ENCODE measurements around the gene LRRC36. TPM values are rescaled to one million over a fixed set of nuclear protein-coding genes. Genes with fewer than 3 reads are reported as not detected.
"Not testable (repeated sequence)": the region's sequence is repeated elsewhere in the genome, so short reads cannot be mapped to it uniquely, and the experiment has no call there.

The LRRC36 gene
- total and polyA plus RNA-seq, 8 donors: 1.3 to 16.4 (median 2.4) TPM

DNA sequence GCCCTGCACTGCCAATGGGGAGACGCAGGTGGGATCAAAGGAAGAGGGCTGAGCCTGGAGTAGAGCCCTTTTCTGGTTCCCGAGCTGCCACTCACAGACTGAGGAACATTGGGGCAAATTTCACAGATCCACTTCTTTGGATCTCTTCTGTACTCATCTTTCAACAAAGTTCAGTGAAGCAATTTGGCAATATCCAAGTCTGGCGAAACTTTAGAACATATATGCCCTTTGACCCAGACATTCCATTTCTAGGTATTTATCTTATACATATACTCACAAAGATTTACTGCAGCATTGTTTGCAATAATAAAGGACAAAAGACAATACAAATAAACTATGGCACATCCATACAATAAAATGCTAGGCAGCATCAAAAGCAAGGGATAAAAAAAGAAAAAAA, 84.7 kb downstream of the LRRC36 start:
- no peaks in the 10 kb centered on the region for H3K9me3 ChIP-seq
- no peak overlapping the region for H3K27ac ChIP-seq
- WGBS, 2 donors: 90% methylated on average over 3 of the region's 3 CpGs
- H3K36me3 ChIP-seq: no peaks in the 10 kb centered on the region
- intact Hi-C loops (cut with DNase I): no loop called here
- no peak for ATAC-seq
- no peak overlapping the region for H3K4me3 ChIP-seq
- no peaks in the 10 kb centered on the region for H3K27me3 ChIP-seq
- no peak for FAIRE-seq
- TF ChIP-seq, protein P1, sequence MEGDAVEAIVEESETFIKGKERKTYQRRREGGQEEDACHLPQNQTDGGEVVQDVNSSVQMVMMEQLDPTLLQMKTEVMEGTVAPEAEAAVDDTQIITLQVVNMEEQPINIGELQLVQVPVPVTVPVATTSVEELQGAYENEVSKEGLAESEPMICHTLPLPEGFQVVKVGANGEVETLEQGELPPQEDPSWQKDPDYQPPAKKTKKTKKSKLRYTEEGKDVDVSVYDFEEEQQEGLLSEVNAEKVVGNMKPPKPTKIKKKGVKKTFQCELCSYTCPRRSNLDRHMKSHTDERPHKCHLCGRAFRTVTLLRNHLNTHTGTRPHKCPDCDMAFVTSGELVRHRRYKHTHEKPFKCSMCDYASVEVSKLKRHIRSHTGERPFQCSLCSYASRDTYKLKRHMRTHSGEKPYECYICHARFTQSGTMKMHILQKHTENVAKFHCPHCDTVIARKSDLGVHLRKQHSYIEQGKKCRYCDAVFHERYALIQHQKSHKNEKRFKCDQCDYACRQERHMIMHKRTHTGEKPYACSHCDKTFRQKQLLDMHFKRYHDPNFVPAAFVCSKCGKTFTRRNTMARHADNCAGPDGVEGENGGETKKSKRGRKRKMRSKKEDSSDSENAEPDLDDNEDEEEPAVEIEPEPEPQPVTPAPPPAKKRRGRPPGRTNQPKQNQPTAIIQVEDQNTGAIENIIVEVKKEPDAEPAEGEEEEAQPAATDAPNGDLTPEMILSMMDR (IDR thresholded peaks at IDR 0.05): no peak
- peaks cover 0 to 7% (median 0%) of the 10 kb centered on the region in 3 donors for H3K4me1 ChIP-seq
- DNase-seq: no peak

DNA sequence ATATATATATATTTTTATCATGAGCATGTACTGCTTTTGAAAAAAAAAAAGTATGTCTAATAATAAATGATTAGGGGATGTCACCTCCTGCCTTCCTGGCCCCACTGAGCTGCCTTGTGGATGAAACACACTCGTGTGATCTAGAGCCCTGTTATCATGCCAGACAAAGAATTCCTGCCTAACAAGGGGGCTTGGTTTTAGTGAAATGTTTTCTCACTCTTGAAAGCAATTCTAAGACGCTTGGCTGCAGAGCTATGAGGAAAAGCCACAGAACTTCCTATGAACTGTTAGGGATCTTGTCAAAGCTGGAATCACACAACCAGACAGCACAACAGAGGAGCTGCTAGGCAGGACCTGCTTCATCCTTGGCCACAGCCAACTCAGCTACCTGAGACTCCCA, 85.7 kb downstream of the LRRC36 start:
- ATAC-seq (no peak), DNase-seq (no peak), FAIRE-seq (no peak)
- intact Hi-C loops (cut with DNase I): no loop called here
- no peaks in the 10 kb centered on the region for H3K36me3 ChIP-seq
- no peak overlapping the region for H3K4me3 ChIP-seq
- 53 to 55% methylated on average over 2 of the region's 2 CpGs for WGBS, 2 donors
- H3K9me3 ChIP-seq: no peaks in the 10 kb centered on the region
- peaks cover 0 to 7% (median 0%) of the 10 kb centered on the region in 3 donors for H3K4me1 ChIP-seq
- H3K27me3 ChIP-seq: no peaks in the 10 kb centered on the region
- TF ChIP-seq, protein P1 (IDR thresholded peaks at IDR 0.05): no peak
- H3K27ac ChIP-seq: no peak overlapping the region

DNA sequence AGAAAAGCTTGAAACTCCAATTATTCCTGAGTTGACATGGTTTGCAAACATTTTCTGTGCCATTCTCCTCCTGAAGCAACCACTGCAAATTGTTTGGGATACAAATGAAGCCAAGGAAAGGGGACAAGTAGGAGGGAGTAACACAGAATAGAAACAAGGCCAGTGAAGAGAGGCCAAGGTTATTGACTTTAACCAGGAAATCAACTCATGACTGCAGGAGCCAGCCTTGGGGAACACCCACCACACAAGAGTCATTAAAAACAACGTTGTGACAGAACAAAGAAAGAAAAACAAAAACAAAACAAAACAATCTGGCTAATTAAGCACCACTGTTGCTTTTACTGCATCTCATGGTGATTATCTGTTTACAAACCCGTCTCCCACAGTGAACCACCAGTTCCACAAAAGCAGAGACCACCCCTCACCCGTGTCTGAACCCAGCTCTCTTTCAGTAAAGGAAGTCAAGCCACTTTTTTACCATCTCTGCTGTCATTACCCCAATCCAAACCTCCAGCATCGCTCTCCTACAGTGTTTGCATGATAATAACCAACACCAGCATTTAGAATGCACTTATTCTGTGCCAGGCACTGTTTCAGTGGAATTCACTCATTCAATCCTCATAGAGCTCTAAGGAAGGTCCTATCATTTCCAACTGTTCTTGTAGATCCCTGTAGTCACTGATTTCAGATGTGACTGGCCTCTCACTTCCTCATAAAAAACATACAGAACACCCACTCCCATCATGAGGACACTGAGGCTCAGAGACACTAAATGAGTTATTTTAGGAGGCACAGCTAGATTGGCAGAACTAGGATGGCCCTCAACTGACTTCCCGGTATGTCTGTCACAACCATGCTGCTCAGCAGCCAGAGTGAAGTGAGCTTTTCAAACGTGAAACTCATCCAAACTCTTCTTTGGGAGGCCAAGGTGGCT, 87.6 kb downstream of the LRRC36 start:
- intact Hi-C loops (cut with DNase I): no loop called here
- WGBS, 2 donors: 62 to 63% methylated on average over 6 of the region's 6 CpGs
- ATAC-seq (peak in 1 of 4 donors; percentile 20), FAIRE-seq (no peak), DNase-seq (no peak)
- no peaks in the 10 kb centered on the region for H3K9me3 ChIP-seq
- H3K27ac ChIP-seq: peak overlapping the region in 2 of 4 donors; percentile 15 to 21
- TF ChIP-seq, protein P1 (IDR thresholded peaks at IDR 0.05): no peak
- no peaks in the 10 kb centered on the region for H3K27me3 ChIP-seq
- H3K4me1 ChIP-seq: peaks cover 0 to 7% (median 0%) of the 10 kb centered on the region in 3 donors
- no peak overlapping the region for H3K4me3 ChIP-seq
- H3K36me3 ChIP-seq: no peaks in the 10 kb centered on the region

DNA sequence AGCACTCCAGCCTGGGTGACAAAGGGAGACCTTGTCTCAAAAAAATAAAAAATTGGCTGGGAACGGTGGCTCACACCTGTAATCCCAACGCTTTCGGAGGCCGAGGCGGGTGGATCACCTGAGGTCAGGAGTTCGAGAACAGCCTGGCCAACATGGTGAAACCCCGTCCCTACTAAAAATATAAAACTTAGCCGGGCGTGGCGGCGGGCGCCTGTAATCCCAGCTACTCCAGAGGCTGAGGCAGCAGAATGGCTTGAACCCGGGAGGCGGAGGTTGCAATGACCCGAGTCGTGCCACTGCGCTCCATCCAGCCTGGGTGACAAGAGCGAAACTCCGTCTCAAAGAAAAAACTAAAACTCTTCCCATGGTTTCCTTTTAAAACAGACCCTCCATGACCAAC, 88.8 kb downstream of the LRRC36 start:
- ATAC-seq; H3K36me3 ChIP-seq; H3K4me1 ChIP-seq; DNase-seq; H3K9me3 ChIP-seq; intact Hi-C loops (cut with DNase I); FAIRE-seq; H3K27me3 ChIP-seq: not testable (repeated sequence)
- H3K4me3 ChIP-seq: peak overlapping the region; percentile 79 to 83 (median 82)
- 90 to 91% methylated on average over 19 of the region's 19 CpGs for WGBS, 2 donors
- peak overlapping the region; percentile 57 to 88 (median 78) for H3K27ac ChIP-seq

DNA sequence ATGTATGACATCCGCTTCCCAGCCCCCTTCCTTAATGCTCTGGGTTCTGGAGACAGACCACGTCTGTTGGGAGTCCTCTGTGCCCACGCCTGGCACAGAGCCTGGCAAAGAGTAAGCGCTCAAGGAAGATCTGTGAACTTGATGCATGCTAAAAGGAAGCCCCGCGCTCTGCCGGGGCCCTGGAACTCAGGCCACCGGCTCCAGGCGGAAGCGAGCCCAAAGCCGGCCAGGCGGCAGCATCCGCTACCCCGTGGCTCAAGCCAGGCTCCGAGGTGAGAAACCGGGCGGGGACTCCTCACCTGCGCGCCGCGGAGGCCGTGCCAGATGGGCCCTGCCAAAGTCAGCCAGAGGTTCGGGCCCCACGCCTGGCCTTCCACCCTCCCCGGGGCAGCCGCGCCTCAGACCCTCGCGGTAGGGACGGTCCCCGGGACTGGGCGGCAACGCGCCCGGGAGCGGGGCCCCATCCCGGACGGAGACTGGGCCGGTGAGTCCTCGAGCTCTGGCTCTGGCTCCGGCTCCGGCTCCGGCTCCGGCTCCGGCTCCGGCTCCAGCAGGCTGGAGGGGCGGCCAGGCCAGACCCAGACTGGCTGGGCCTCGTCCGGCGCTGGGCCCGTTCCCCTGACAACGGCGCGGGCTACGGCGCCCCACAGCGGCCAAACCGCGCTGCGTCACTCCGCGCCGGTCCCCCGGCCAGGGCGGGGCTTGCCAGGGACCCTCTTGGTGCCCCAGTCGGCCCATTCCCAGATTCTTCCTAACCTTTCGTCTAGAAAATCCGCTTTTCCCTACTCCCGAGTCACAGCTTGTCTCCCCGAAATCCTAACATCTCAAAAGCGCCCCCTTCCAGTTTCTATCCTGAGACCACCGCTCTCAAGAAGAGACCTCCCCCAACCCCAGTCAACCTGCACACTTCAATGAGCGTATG, 89.5 kb downstream of the LRRC36 start, which contains the start of gene ZDHHC1:
TSS of gene ZDHHC1 (minus strand) at position 606 of the 922 bp plus-strand sequence. CDS start 8,702 bp downstream, outside the sequence.
- Histone ChIP-seq H3K27ac (peak within 1 kb of the TSS; percentile 57 to 88 (median 78)), H3K4me1 (peaks cover 0 to 7% (median 0%) of the 10 kb centered on the region in 3 donors), H3K36me3 (no peaks in the 10 kb centered on the region), H3K9me3 (no peaks in the 10 kb centered on the region), H3K27me3 (no peaks in the 10 kb centered on the region), H3K4me3 (peak within 1 kb of the TSS; percentile 79 to 83 (median 82))
- no peak for FAIRE-seq
- ATAC-seq: peak; percentile 96 to 99 (median 98)
- TF ChIP-seq, protein P1 (IDR thresholded peaks at IDR 0.05): peak; percentile 22 to 38 (median 37)
- intact Hi-C loops (cut with DNase I): no loop called here
- peak; percentile 69 to 93 (median 83) for DNase-seq
- WGBS, 2 donors: 1% methylated on average over 45 to 73 of the region's 73 CpGs

Measured in pancreas (tissue), 10 donors.